ENCODE data around the gene ATP6V0D1. TPM values are rescaled to one million over a fixed set of nuclear protein-coding genes. Genes with fewer than 3 reads are reported as not detected.

ATP6V0D1 gene
- 152 and 268 TPM in 2 replicates for total RNA-seq

GRCh38 chr16:67480833-67481560, at the start of gene ATP6V0D1:
TSS of gene ATP6V0D1 (minus strand) at chr16:67481157. CDS start at chr16:67481086, 71 bp downstream.

GRCh38 chr16:67528222-67528869, 47.4 kb upstream of the ATP6V0D1 start, which contains the start of gene RIPOR1:
TSS of gene RIPOR1 (plus strand) at chr16:67528829. CDS start at chr16:67538447, 9,618 bp downstream.

GRCh38 chr16:67483150-67483549, 2.2 kb upstream of the ATP6V0D1 start, which contains the start of gene AGRP:
TSS of gene AGRP (minus strand) at chr16:67483547. CDS start at chr16:67483398, 149 bp downstream.

GRCh38 chr16:67430977-67431774, 49.8 kb downstream of the ATP6V0D1 start, which contains the start of gene HSD11B2:
TSS of gene HSD11B2 (plus strand) at chr16:67431121. CDS start at chr16:67431249, 128 bp downstream.

GRCh38 chr16:67415872-67416793, 64.8 kb downstream of the ATP6V0D1 start, which contains the start of gene ZDHHC1:
TSS of gene ZDHHC1 (minus strand) at chr16:67416477. CDS start at chr16:67407775, 8,702 bp downstream.

GRCh38 chr16:67393111-67393787, 87.7 kb downstream of the ATP6V0D1 start, which contains the start of gene TPPP3:
TSS of gene TPPP3 (minus strand) at chr16:67393498. CDS start at chr16:67391111, 2,387 bp downstream.

Other genes with a start within 250 kb of the ATP6V0D1 start
- 24.6 and 36.6 TPM in 2 replicates for gene FHOD1, start 233.7 kb downstream of the ATP6V0D1 start, total RNA-seq
- 1.4 and 3.2 TPM in 2 replicates for gene SLC9A5, start 232.2 kb downstream of the ATP6V0D1 start, total RNA-seq
- 17.3 and 27.3 TPM in 2 replicates for gene PLEKHG4, start 201.6 kb downstream of the ATP6V0D1 start, total RNA-seq
- gene KCTD19, start 154.4 kb downstream of the ATP6V0D1 start, total RNA-seq: under 0.01 TPM in 1 of 2 replicates, not detected in the other
- 0.71 TPM in 1 of 2 replicates, not detected in the other for gene LRRC36, start 154.3 kb downstream of the ATP6V0D1 start, total RNA-seq
- 0.29 and 3.2 TPM in 2 replicates for gene TPPP3, start 87.7 kb downstream of the ATP6V0D1 start, total RNA-seq
- 7.4 and 8.9 TPM in 2 replicates for gene ZDHHC1, start 64.7 kb downstream of the ATP6V0D1 start, total RNA-seq
- not detected in 2 replicates for gene HSD11B2, start 50.0 kb downstream of the ATP6V0D1 start, total RNA-seq
- gene AGRP, start 2.4 kb upstream of the ATP6V0D1 start, total RNA-seq: not detected in 2 replicates
- gene RIPOR1, start 47.7 kb upstream of the ATP6V0D1 start, total RNA-seq: 26.8 and 37.5 TPM in 2 replicates
- 13.5 and 19.1 TPM in 2 replicates for gene CTCF, start 81.4 kb upstream of the ATP6V0D1 start, total RNA-seq
- 1.4 and 1.6 TPM in 2 replicates for gene CARMIL2, start 164.0 kb upstream of the ATP6V0D1 start, total RNA-seq
- gene ACD, start 179.1 kb upstream of the ATP6V0D1 start, total RNA-seq: 32.0 and 38.8 TPM in 2 replicates
- gene PARD6A, start 179.8 kb upstream of the ATP6V0D1 start, total RNA-seq: 0.18 and 0.86 TPM in 2 replicates
- 15.4 and 22.5 TPM in 2 replicates for gene ENKD1, start 185.6 kb upstream of the ATP6V0D1 start, total RNA-seq
- 8.4 and 12.4 TPM in 2 replicates for gene C16orf86, start 185.7 kb upstream of the ATP6V0D1 start, total RNA-seq
- 9.7 and 12.4 TPM in 2 replicates for gene GFOD2, start 238.2 kb upstream of the ATP6V0D1 start, total RNA-seq